Measurements from ENCODE around the gene C10orf143. TPM values are rescaled to one million over a fixed set of nuclear protein-coding genes. Genes with fewer than 3 reads are reported as not detected.
"Not testable (repeated sequence)": the region's sequence is repeated elsewhere in the genome, so short reads cannot be mapped to it uniquely, and the experiment has no call there.

Gene C10orf143
- total RNA-seq, 4 donors from 2014 or later: 2.4 to 22.1 (median 7.7) TPM; not detected in 1

DNA sequence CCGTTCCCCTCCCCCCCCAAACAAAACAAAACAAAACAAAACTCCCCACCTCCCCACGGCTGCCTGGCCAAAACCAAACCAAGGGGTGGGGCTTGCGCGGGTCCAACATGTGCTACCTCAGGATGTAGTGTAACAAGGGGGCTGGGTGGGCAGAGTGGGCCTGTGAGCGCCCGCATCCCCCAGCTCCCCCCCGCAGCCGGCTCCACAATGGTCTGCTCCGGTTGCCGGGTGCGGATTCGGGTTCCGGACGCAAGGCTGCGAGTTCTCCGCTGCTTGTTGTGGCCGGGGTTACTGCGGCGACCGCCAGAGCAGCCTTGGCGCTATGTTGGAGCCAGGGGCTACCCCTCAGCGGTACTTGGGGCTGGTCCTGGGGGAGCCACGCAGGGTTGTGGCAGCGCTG is 4.9 kb downstream of the C10orf143 start:
- intact Hi-C loops (cut with DNase I; ENCODE audit: low total_unique reads): no loop called here
- Histone ChIP-seq H3K36me3 (no peaks in the 10 kb centered on the region), H3K27ac (no peak overlapping the region), H3K27me3 (no peaks in the 10 kb centered on the region), H3K9me3 (no peaks in the 10 kb centered on the region), H3K4me1 (no peaks in the 10 kb centered on the region), H3K4me3 (no peak overlapping the region)
- DNase-seq: no peak
- no peak for TF ChIP-seq CTCF (IDR thresholded peaks at IDR 0.05)
- no peak for TF ChIP-seq POLR2A (IDR thresholded peaks at IDR 0.05)

DNA sequence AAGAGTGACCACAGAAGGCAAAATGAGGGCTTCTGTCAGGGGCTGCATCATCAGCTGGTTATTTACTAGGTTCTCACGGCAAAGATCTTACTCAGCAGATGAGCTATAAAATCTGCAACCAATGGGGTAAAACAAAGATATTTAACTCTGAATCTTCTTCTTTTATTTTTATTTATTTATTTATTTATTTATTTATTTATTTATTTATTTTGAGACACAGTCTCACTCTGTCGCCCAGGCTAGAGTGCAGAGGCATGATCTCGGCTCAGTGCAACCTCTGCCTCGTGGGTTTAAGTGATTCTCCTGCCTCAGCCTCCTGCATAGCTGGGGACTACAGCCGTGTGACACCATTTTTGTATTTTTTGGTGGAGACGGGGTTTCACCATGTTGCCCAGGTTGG is 11.3 kb downstream of the C10orf143 start:
- DNase-seq: no peak
- TF ChIP-seq POLR2A (IDR thresholded peaks at IDR 0.05): no peak
- no peak for TF ChIP-seq CTCF (IDR thresholded peaks at IDR 0.05)
- intact Hi-C loops (cut with DNase I; ENCODE audit: low total_unique reads): no loop called here
- Histone ChIP-seq H3K27ac (no peak overlapping the region), H3K36me3 (no peaks in the 10 kb centered on the region), H3K9me3 (no peaks in the 10 kb centered on the region), H3K4me1 (no peaks in the 10 kb centered on the region), H3K27me3 (no peaks in the 10 kb centered on the region), H3K4me3 (no peak overlapping the region)

DNA sequence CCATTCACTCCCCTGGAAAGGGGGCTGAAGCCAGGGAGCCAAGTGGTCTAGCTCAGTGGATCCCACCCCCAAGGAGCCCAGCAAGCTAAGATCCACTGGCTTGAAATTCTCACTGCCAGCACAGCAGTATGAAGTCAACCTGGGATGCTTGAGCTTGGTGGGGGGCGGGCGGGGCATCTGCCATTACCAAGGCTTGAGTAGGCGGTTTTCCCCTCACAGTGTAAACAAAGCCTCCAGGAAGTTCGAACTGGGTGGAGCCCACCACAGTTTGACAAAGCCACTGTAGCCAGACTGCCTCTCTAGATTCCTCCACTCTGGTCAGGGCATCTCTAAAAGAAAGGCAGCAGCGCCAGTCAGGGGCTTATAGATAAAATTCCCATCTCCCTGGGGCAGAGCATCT is 20.1 kb downstream of the C10orf143 start:
- intact Hi-C loops (cut with DNase I; ENCODE audit: low total_unique reads); H3K9me3 ChIP-seq; H3K4me1 ChIP-seq; H3K27me3 ChIP-seq; H3K36me3 ChIP-seq; DNase-seq; H3K4me3 ChIP-seq; H3K27ac ChIP-seq: not testable (repeated sequence)

DNA sequence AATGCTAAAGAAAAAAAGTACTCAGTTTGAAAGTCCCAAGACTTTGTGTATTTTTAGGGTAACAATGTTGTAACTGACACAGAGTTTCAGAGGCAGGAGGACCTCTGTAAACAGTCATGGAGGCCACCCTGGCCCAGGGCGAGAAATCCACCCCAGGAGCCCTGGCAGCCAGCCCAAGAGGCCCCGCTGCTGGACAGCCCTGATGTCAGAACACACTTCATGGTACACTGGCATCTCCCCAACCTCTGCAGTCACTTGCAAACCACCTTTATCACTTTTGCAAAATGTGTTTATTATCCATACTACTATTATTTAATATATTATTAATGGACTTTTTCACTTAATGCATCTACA is 30.2 kb downstream of the C10orf143 start:
- Histone ChIP-seq H3K4me1 (no peaks in the 10 kb centered on the region), H3K27me3 (no peaks in the 10 kb centered on the region), H3K4me3 (no peak overlapping the region), H3K27ac (no peak overlapping the region), H3K9me3 (no peaks in the 10 kb centered on the region), H3K36me3 (no peaks in the 10 kb centered on the region)
- TF ChIP-seq POLR2A (IDR thresholded peaks at IDR 0.05) (no peak), CTCF (IDR thresholded peaks at IDR 0.05) (no peak)
- intact Hi-C loops (cut with DNase I; ENCODE audit: low total_unique reads): no loop called here
- DNase-seq: no peak

GRCh38 chr10:130079614-130080460 is 30.8 kb downstream of the C10orf143 start:
- TF ChIP-seq CTCF (IDR thresholded peaks at IDR 0.05) (no peak), POLR2A (IDR thresholded peaks at IDR 0.05) (no peak)
- no peak for DNase-seq
- Histone ChIP-seq H3K9me3 (no peaks in the 10 kb centered on the region), H3K27ac (no peak overlapping the region), H3K4me3 (no peak overlapping the region), H3K36me3 (no peaks in the 10 kb centered on the region), H3K27me3 (no peaks in the 10 kb centered on the region), H3K4me1 (no peaks in the 10 kb centered on the region)
- intact Hi-C loops (cut with DNase I; ENCODE audit: low total_unique reads): no loop called here

All from uterus (tissue), 4 donors.